ENCODE data around the gene PPP1R1C. TPM values are rescaled to one million over a fixed set of nuclear protein-coding genes. Genes with fewer than 3 reads are reported as not detected.

The PPP1R1C gene
- total RNA-seq, 4 donors from 2014 or later: not detected

DNA sequence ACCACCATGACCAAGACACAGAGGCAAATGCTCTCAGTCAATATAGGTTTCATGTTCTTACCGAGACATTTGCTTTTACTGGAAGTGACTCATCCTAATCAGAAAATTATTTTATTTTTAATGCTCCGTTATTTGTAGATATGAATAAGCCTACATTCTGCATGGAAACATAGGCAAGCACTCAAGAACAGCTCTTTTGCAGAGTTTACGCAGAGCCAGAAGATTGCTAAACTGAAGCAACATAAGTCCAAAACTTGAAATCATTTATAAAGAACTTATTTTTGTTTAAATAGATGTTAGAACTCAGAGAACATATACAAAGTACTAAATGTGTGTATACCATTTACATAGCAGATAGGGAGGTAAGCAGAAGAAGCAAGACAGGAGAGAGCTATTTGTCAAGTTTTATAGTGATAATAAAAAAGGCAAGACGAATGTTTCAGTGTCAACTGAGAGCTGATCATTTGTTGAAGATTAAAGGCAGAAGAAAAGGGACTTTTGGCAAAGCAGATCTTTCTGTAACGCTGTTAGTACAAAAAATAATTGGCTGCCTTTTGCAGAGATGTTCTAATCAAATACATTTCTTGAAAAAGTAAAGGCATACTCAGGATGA is 12.4 kb upstream of the PPP1R1C start:
- DNase-seq: no peak
- Histone ChIP-seq H3K27me3 (no peaks in the 10 kb centered on the region), H3K4me3 (no peak overlapping the region), H3K27ac (no peak overlapping the region), H3K4me1 (no peaks in the 10 kb centered on the region), H3K36me3 (no peaks in the 10 kb centered on the region), H3K9me3 (no peaks in the 10 kb centered on the region)
- TF ChIP-seq, protein P1, sequence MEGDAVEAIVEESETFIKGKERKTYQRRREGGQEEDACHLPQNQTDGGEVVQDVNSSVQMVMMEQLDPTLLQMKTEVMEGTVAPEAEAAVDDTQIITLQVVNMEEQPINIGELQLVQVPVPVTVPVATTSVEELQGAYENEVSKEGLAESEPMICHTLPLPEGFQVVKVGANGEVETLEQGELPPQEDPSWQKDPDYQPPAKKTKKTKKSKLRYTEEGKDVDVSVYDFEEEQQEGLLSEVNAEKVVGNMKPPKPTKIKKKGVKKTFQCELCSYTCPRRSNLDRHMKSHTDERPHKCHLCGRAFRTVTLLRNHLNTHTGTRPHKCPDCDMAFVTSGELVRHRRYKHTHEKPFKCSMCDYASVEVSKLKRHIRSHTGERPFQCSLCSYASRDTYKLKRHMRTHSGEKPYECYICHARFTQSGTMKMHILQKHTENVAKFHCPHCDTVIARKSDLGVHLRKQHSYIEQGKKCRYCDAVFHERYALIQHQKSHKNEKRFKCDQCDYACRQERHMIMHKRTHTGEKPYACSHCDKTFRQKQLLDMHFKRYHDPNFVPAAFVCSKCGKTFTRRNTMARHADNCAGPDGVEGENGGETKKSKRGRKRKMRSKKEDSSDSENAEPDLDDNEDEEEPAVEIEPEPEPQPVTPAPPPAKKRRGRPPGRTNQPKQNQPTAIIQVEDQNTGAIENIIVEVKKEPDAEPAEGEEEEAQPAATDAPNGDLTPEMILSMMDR (IDR thresholded peaks at IDR 0.05): no peak
- TF ChIP-seq POLR2A (IDR thresholded peaks at IDR 0.05): no peak

DNA sequence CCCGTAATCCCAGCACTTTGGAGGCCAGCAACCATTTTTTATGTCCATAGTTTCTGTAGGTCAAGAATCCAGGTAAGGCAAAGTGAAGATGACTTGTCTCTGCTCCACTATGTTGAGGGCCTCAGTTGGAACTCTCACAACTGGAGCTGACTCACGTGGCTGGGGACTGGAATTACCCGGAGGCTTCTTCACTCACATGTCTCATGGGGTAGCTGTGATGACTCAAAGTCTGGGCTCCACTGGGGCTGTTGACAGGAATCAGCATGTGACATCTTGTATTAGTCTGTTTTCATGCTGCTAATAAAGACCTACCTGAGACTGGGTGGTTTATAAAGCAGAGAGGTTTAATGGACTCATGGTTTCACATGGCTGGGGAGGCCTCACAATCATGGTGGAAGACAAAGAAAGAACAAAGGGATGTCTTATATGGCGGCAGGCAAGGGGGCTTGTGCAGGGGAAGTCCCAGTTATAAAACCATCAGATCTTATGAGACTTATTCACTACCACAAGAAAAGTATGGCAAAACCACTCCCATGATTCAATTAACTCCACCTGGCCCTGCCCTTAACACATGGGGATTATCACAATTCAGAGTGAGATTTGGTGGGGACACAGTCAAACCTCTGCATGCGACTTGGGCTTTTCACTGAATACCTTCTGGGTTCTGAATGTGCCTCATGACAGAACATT is 7.8 kb upstream of the PPP1R1C start:
- H3K27ac ChIP-seq: no peak overlapping the region
- TF ChIP-seq, protein P1 (IDR thresholded peaks at IDR 0.05): no peak
- no peak for TF ChIP-seq POLR2A (IDR thresholded peaks at IDR 0.05)
- DNase-seq: no peak
- no peak overlapping the region for H3K4me3 ChIP-seq
- H3K4me1 ChIP-seq: no peaks in the 10 kb centered on the region
- no peaks in the 10 kb centered on the region for H3K27me3 ChIP-seq
- H3K9me3 ChIP-seq: no peaks in the 10 kb centered on the region
- no peaks in the 10 kb centered on the region for H3K36me3 ChIP-seq

DNA sequence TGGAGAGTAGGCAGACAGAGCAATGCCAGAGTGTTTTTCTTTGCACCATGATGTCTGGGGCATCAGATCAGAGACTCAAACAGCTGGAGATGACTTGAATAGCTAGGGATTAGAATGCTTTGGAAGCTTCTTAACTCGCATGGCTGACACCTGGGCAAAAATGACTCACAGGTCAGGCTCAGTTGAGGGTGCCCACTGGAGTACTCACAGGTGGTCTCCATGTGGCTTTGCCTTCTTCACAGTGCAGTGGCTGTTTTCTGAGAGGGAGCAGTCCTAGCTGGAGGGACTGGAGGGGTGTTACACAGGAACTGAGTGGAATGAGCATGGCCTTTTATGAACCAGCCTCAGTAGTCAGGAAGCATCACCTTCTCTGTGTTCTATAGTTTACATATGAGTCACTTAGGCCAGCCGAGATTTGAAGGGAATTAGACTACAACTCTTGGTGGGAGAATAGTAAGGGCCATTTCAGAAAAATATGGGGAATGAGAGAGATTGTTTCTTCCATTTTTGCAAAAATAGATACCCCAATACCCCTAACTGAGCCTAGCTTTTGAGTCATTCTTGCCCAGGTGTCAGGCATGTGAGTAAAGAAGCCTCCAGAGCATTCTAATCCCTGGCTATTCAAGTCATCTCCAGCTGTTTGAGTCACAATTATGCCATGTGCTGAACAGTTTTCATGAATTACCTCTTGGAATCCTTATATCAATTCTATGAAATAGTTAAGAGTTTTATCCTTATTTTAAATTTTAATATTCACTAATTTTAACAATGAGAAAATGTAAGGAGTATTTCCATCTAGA is 7.1 kb upstream of the PPP1R1C start:
- no peak for DNase-seq

DNA sequence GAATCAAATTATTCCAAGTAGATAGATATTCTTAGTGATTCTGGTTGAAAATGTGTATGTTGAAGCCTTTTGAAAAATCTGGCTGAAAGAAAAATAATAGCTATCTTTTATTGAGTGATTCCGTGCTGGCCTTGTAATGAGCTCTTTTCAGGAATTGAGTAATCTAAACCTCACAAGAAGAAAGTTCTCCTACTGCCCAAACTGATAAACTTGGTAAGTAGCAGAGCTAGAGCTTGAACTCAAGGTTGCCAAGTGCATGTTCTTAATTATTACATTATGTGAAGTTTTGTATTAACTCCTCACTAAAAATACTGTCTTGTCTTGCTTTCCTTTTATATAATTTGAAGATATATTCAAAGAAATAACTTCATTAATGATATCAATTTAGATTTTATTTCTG is 1.6 kb upstream of the PPP1R1C start:
- no peaks in the 10 kb centered on the region for H3K36me3 ChIP-seq
- H3K4me1 ChIP-seq: peaks cover 0 to 5% (median 0%) of the 10 kb centered on the region in 4 donors
- no peak for DNase-seq
- H3K27ac ChIP-seq: no peak overlapping the region
- TF ChIP-seq, protein P1 (IDR thresholded peaks at IDR 0.05): no peak
- no peak for TF ChIP-seq POLR2A (IDR thresholded peaks at IDR 0.05)
- no peaks in the 10 kb centered on the region for H3K9me3 ChIP-seq
- H3K27me3 ChIP-seq: no peaks in the 10 kb centered on the region
- H3K4me3 ChIP-seq: no peak overlapping the region

More for the DNA sequence above, 7.1 kb upstream of the PPP1R1C start:
- H3K9me3 ChIP-seq: no peaks in the 10 kb centered on the region
- H3K36me3 ChIP-seq: no peaks in the 10 kb centered on the region
- H3K27ac ChIP-seq: no peak overlapping the region
- no peak for TF ChIP-seq POLR2A (IDR thresholded peaks at IDR 0.05)
- TF ChIP-seq, protein P1 (IDR thresholded peaks at IDR 0.05): no peak
- H3K4me1 ChIP-seq: no peaks in the 10 kb centered on the region
- H3K27me3 ChIP-seq: no peaks in the 10 kb centered on the region
- H3K4me3 ChIP-seq: no peak overlapping the region

DNA sequence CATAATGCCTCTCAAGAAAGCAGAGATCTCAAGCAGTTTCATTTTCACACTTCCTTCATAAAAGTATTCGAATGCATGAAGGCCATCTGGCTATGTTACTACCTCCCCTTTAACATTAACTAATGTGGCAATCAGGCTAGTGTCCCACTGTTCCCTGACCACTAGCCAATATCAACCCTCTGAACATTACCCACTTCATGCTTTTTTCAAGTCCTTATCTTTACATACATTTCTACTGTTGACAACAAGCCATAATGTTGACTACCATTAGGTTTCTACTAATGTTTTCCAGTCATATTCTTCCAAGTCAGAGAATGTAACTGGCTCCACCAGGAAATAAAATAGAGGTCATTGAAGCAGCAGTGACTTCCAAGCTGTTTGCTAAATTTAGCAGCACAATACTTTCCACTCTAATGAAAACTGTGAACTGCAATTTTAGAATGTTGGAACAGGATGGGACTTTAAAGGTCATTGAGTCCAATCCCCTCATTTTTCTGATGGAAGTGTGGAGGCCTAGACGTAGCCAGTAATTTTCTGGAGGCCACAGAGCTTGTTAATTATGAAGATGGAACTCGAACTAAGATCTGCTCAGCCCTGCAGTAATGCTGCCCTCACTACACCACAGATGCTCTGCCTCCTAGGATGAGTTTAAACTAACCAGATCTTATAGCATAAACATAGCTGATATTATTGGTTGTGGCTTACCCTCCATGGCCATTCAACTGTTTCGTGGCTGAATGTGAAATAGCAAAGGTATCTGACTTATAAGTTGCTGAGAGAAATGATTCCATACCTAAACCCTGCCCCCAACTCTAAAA is 630 bp upstream of the PPP1R1C start:
- DNase-seq: no peak
- Histone ChIP-seq H3K36me3 (no peaks in the 10 kb centered on the region), H3K4me1 (peaks cover 0 to 5% (median 0%) of the 10 kb centered on the region in 4 donors), H3K9me3 (no peaks in the 10 kb centered on the region), H3K27ac (no peak overlapping the region), H3K27me3 (no peaks in the 10 kb centered on the region), H3K4me3 (no peak overlapping the region)
- TF ChIP-seq POLR2A (IDR thresholded peaks at IDR 0.05): no peak
- TF ChIP-seq, protein P1 (IDR thresholded peaks at IDR 0.05): no peak
